ENCODE measurements around the gene TNFSF12.

Gene TNFSF12

GRCh38 chr17:7508145-7508544, 40.7 kb upstream of the TNFSF12 start:
- DNase-seq (ENCODE audit: low spot score) = no peak
- in situ Hi-C loops (cut with MboI; ENCODE audit: low sequenced_read_pairs, unreplicated experiment) = no loop called here
- no peak for TF ChIP-seq CTCF (IDR thresholded peaks at IDR 0.05; ENCODE audit: borderline replicate concordance, control extremely low read depth, extremely low read depth, insufficient read depth, missing control alignments)

DNA sequence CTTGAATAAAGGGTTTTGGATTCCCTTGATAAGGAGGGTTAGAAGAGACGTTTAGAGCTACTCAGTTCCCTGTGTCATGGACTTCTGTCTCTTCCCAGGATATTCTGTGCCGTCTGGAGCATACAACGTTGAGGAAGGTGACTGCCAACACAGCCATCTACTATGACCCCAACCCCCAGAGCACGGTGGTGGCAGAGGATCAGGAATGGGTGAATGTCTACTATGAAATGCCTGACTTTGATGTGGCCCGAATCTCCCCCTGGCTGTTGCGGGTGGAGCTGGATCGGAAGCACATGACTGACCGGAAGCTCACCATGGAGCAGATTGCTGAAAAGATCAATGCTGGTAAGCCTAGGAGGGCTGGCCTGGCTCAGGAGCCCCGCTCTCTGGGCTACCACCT, 40.0 kb upstream of the TNFSF12 start:
- DNase-seq (ENCODE audit: low spot score) = no peak
- no peak for TF ChIP-seq CTCF (IDR thresholded peaks at IDR 0.05; ENCODE audit: borderline replicate concordance, control extremely low read depth, extremely low read depth, insufficient read depth, missing control alignments)
- in situ Hi-C loops (cut with MboI; ENCODE audit: low sequenced_read_pairs, unreplicated experiment) = no loop called here

DNA sequence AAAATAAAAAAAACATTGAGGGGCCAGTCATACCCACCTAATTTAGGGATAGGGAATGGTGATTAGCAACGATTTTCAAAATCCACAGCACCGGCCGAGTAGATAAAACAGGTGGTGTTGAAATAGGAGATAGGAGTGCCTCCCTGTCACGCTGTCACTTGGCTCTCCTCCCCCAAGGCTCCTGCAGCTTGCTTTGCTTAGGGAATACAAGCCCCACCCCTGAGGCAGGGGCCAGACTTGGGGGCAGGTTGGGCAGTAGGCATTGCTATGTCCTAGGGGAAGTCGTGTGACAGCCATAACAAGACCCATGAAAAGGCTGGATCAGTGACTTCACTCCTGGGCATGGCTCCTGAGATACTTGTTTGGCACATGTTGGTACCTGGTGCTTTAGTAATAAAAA, 38.9 kb upstream of the TNFSF12 start:
- in situ Hi-C loops (cut with MboI; ENCODE audit: low sequenced_read_pairs, unreplicated experiment) = no loop called here
- DNase-seq (ENCODE audit: low spot score) = no peak
- TF ChIP-seq CTCF (IDR thresholded peaks at IDR 0.05; ENCODE audit: borderline replicate concordance, control extremely low read depth, extremely low read depth, insufficient read depth, missing control alignments) = no peak

GRCh38 chr17:7511108-7511507, 37.8 kb upstream of the TNFSF12 start:
- in situ Hi-C loops (cut with MboI; ENCODE audit: low sequenced_read_pairs, unreplicated experiment) = no loop called here
- DNase-seq (ENCODE audit: low spot score) = no peak
- TF ChIP-seq CTCF (IDR thresholded peaks at IDR 0.05; ENCODE audit: borderline replicate concordance, control extremely low read depth, extremely low read depth, insufficient read depth, missing control alignments) = no peak

DNA sequence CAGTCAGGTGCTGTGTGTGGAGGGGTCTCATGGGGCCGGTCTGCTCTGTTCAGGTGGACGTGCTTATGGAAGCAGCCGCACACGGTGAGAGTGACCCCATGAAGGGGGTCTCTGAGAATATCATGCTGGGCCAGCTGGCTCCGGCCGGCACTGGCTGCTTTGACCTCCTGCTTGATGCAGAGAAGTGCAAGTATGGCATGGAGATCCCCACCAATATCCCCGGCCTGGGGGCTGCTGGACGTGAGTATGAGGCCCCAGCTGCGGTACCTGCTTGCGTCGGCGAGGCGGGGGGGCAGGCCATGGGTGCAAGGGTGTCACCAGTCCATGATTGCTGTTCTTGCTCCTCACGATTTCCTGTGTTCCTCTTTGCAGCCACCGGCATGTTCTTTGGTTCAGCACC, 36.8 kb upstream of the TNFSF12 start:
- in situ Hi-C loops (cut with MboI; ENCODE audit: low sequenced_read_pairs, unreplicated experiment) = no loop called here
- DNase-seq (ENCODE audit: low spot score) = no peak
- TF ChIP-seq CTCF (IDR thresholded peaks at IDR 0.05; ENCODE audit: borderline replicate concordance, control extremely low read depth, extremely low read depth, insufficient read depth, missing control alignments) = no peak

DNA sequence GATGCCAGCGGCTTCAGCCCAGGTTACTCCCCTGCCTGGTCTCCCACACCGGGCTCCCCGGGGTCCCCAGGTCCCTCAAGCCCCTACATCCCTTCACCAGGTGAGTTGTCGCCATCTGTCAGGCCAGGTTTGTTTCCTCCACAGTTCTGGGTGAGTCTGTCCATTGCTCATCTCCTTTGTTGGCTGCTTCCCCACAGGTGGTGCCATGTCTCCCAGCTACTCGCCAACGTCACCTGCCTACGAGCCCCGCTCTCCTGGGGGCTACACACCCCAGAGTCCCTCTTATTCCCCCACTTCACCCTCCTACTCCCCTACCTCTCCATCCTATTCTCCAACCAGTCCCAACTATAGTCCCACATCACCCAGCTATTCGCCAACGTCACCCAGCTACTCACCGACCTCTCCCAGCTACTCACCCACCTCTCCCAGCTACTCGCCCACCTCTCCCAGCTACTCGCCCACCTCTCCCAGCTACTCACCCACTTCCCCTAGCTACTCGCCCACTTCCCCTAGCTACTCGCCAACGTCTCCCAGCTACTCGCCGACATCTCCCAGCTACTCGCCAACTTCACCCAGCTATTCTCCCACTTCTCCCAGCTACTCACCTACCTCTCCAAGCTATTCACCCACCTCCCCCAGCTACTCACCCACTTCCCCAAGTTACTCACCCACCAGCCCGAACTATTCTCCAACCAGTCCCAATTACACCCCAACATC, 35.9 kb upstream of the TNFSF12 start:
- TF ChIP-seq CTCF (IDR thresholded peaks at IDR 0.05; ENCODE audit: borderline replicate concordance, control extremely low read depth, extremely low read depth, insufficient read depth, missing control alignments) = no peak
- DNase-seq (ENCODE audit: low spot score) = no peak
- in situ Hi-C loops (cut with MboI; ENCODE audit: low sequenced_read_pairs, unreplicated experiment) = no loop called here
